SK-N-MC (cell line): ENCODE data around the gene A4GALT.

Experiments
- EZH2 ChIP-seq: fragments of 200-600 bp; sonication (generic); IDR thresholded peaks from one replicate; pipeline ENCODE4 v1.6.1; 2017; ENCODE audit warnings: antibody characterized with exemption
- FOXP2 ChIP-seq: optimal IDR thresholded peaks from 2 replicates; pipeline ENCODE3; 2011; ENCODE audit warnings: mild to moderate bottlenecking, moderate library complexity; ENCODE audit not compliant: insufficient read depth; ENCODE audit errors: extremely low read length, control extremely low read depth
- POLR2AphosphoS5 ChIP-seq: IDR thresholded peaks from 2 replicates; pipeline ENCODE4 v1.6.1; 2012; ENCODE audit warnings: mild to moderate bottlenecking, low read depth, low read length, borderline replicate concordance

DNA sequence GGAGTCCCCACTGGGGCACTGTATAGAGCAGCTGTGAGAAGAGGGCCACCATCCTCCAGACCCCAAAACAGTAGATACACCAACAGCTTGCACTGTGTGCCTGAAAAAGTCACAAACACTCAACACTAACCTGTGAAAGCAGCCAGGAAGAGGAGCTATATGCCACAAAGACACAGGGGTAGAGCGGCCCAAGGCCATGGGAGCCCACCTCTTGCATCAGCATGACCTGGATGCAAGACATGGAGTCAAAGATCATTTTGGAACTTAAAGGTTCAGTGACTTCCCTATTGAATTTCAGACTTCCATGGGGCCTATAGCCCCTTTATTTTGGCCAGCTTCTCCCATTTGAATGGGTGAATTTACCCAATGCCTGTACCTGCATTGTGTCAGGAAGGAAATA lies 41.8 kb downstream of the A4GALT start:
- no peak for TF ChIP-seq POLR2AphosphoS5
- TF ChIP-seq EZH2, result no peak
- TF ChIP-seq FOXP2, result no peak
